MCF 10A (cell line): ENCODE measurements around the gene NEU2. TPM values are rescaled to one million over a fixed set of nuclear protein-coding genes. Genes with fewer than 3 reads are reported as not detected.
A peak's percentile ranks its signal among the peaks of the same experiment; 100 is the strongest.

ENCODE experiments used
- BruUV-seq: library from RNA; stranded (reverse); fragments of 400-500 nt; replicated peaks from 2 replicates; lab custom pipeline; 2021; lab: Mats Ljungman, UMichigan
- CTCF ChIA-PET: fragments of 300-600 bp; sonication (Branson Sonifier 250); formaldehyde crosslinking; extraction: SDS; loops from one replicate; lab custom pipeline; 2021; ENCODE audit warnings: antibody characterized with exemption, inconsistent platforms; lab: Yijun Ruan, JAX
- POLR2A ChIA-PET: fragments of 300-600, 350-650 bp; sonication (Branson Sonifier 250); formaldehyde crosslinking; extraction: SDS; loops from one replicate; lab custom pipeline; 2020; ENCODE audit warnings: antibody characterized with exemption, inconsistent platforms; lab: Yijun Ruan, JAX
- DNase-seq: peaks from one replicate; pipeline ENCODE4 v3.0.0-alpha.2; 2018; ENCODE audit not compliant: unreplicated experiment
- H3K27ac Mint-ChIP-seq: one replicate; pipeline ENCODE4 v1.8.0; 2022; ENCODE audit warnings: mild to moderate bottlenecking, low read depth, mixed read lengths; ENCODE audit not compliant: unreplicated experiment
- H3K27me3 Mint-ChIP-seq: one replicate; pipeline ENCODE4 v1.8.0; 2022; ENCODE audit warnings: mixed read lengths; ENCODE audit not compliant: insufficient read depth, unreplicated experiment
- H3K36me3 Mint-ChIP-seq: one replicate; pipeline ENCODE4 v1.8.0; 2022; ENCODE audit warnings: mild to moderate bottlenecking, moderate library complexity, mixed read lengths; ENCODE audit not compliant: insufficient read depth, unreplicated experiment
- H3K4me1 Mint-ChIP-seq: one replicate; pipeline ENCODE4 v1.8.0; 2022; ENCODE audit warnings: mixed read lengths; ENCODE audit not compliant: insufficient read depth, unreplicated experiment
- H3K4me3 Mint-ChIP-seq: one replicate; pipeline ENCODE4 v1.8.0; 2022; ENCODE audit warnings: mild to moderate bottlenecking, moderate library complexity, mixed read lengths; ENCODE audit not compliant: unreplicated experiment
- H3K9me3 Mint-ChIP-seq: one replicate; pipeline ENCODE4 v1.8.0; 2022; ENCODE audit warnings: mixed read lengths; ENCODE audit not compliant: unreplicated experiment
- intact Hi-C: fragments of 100-400 bp; cut with micrococcal nuclease; formaldehyde crosslinking; loops from 2 replicates; pipeline ENCODE4 v1.14.1; 2022
- total RNA-seq: library from RNA; stranded (reverse); gene quantifications from 2 replicates; pipeline ENCODE4 v1.2.3, GENCODE V29; 2022
- TF ChIP-seq, protein P1 (sequence below): fragments of 200-600 bp; IDR thresholded peaks from one replicate; pipeline ENCODE4 v1.8.0; 2022; ENCODE audit warnings: antibody characterized with exemption, mild to moderate bottlenecking; ENCODE audit not compliant: unreplicated experiment

The NEU2 gene
- total RNA-seq, 1 experiment from 2014 or later = not detected

DNA sequence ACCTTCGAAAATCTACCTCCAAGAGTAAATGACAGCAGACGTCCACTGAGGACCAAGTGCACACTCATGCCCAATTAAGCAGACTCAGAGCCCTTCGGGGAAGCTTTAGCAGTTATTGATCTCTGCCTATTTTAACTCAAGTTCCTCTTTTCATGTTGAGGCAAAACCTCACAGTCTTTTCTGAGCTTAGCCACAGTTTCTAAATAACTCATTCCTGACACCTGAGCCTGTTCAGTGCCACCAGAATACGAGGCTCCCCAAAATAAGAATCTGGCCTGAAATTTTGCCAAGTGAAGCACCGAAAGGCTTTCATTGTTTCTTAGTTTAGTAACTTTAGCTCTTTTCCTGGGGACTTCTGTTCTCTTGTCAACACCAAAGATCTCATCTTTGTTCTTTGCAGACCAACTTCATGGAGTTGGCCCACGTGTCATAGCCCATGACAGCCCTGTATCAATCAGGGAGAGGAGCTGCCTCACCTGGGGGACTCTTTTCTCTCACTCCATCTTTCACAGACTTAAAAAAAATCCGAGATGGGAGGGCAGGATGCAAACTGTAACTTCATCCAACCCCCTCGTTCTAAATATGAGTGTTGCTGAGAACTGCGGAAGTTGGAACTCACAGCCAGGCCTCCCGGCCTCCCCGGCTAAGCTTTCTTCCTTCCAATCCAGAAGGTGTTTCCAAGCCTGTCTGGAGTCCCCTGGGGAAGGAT, 49.9 kb downstream of the NEU2 start:
- BruUV-seq = no TSS peak

DNA sequence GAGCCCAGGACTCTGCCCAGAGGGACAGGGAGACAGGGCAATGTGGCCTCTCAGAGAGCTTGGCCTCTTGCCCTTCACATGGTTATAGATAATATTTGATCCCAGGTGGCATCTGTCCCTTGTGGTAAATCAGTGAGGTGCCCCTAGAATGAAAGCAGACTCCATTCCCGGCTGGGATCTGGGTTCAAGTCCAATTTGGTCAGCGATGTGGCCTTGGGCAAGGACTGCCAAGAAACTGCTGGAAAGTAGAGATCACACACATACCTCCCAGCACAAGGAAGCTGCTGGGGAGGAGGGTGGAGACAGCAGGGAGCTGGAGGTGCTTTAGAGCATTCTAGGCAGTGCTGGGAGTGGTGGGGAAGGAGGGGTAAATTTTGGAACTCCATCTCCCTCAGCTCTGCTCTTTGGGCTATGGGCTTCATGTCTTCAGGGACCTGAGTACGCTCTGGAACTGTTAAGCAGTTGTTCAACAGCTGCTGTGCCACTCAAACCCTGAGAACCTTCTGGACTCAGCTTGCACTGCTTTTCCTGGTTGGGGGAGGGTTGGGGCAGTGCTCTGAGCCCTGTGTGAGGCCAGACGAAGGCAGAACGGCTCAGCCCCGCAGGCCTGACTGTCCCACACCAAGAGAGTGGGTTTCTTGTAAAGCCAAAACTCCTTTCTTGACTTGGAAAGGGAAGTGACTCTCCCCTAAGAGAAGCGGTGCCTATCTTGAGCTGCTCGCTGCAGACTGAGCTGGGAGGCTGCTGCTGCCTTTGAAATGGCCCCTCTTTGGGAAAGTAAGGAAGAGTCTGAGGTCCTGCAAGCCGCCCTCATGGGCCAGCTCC, 50.7 kb downstream of the NEU2 start:
- no peak overlapping the region for H3K4me3 Mint-ChIP-seq
- TF ChIP-seq, protein P1, sequence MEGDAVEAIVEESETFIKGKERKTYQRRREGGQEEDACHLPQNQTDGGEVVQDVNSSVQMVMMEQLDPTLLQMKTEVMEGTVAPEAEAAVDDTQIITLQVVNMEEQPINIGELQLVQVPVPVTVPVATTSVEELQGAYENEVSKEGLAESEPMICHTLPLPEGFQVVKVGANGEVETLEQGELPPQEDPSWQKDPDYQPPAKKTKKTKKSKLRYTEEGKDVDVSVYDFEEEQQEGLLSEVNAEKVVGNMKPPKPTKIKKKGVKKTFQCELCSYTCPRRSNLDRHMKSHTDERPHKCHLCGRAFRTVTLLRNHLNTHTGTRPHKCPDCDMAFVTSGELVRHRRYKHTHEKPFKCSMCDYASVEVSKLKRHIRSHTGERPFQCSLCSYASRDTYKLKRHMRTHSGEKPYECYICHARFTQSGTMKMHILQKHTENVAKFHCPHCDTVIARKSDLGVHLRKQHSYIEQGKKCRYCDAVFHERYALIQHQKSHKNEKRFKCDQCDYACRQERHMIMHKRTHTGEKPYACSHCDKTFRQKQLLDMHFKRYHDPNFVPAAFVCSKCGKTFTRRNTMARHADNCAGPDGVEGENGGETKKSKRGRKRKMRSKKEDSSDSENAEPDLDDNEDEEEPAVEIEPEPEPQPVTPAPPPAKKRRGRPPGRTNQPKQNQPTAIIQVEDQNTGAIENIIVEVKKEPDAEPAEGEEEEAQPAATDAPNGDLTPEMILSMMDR = no peak
- H3K36me3 Mint-ChIP-seq = no peaks in the 10 kb centered on the region
- ChIA-PET POLR2A (no interaction called here), CTCF (interaction anchor here (0.5 to 1.1 kb wide), 2 partner anchors 29 to 1071 kb away, joined by 3 to 6 read pairs; no protein-coding TSS in a partner anchor)
- no peaks in the 10 kb centered on the region for H3K9me3 Mint-ChIP-seq
- no peak overlapping the region for H3K27ac Mint-ChIP-seq
- H3K27me3 Mint-ChIP-seq = no peaks in the 10 kb centered on the region
- DNase-seq = no peak
- peaks cover 4% of the 10 kb centered on the region for H3K4me1 Mint-ChIP-seq
- BruUV-seq = no TSS peak
- intact Hi-C loops = no loop called here

More for the DNA sequence above, 49.9 kb downstream of the NEU2 start:
- Mint-ChIP-seq H3K4me1 (peaks cover 4% of the 10 kb centered on the region), H3K27me3 (no peaks in the 10 kb centered on the region), H3K9me3 (no peaks in the 10 kb centered on the region), H3K27ac (no peak overlapping the region), H3K36me3 (no peaks in the 10 kb centered on the region), H3K4me3 (no peak overlapping the region)
- intact Hi-C loops = no loop called here
- ChIA-PET POLR2A (no interaction called here), CTCF (interaction anchor here (1.1 kb wide), 1 partner anchor 28 kb away, joined by 6 read pairs; no protein-coding TSS in a partner anchor)
- TF ChIP-seq, protein P1 = no peak
- DNase-seq = no peak

DNA sequence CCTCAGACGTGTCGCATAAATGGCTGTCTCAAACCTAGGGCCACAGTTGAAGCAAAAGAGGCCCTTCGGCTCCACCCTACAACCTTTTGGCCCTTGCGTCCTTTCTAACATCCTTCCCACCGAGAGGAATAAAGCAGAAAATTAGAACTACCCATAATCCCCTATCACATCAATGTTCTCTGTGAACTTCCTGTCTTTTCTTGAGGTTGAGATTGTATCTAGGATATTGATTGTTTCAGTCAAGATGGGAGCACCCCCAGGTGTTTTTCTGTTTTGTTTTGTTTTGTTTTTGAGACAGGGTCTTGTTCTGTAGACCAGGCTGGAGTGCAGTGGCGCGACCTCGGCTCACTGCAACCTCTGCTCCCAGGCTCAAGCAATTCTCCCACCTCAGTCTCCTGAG, 51.3 kb downstream of the NEU2 start:
- no peak overlapping the region for H3K4me3 Mint-ChIP-seq
- intact Hi-C loops = no loop called here
- H3K27me3 Mint-ChIP-seq = no peaks in the 10 kb centered on the region
- no peaks in the 10 kb centered on the region for H3K36me3 Mint-ChIP-seq
- peaks cover 4% of the 10 kb centered on the region for H3K4me1 Mint-ChIP-seq
- H3K27ac Mint-ChIP-seq = no peak overlapping the region
- H3K9me3 Mint-ChIP-seq = no peaks in the 10 kb centered on the region
- BruUV-seq = no TSS peak
- DNase-seq = no peak
- ChIA-PET POLR2A (no interaction called here), CTCF (no interaction called here)
- TF ChIP-seq, protein P1 = no peak

DNA sequence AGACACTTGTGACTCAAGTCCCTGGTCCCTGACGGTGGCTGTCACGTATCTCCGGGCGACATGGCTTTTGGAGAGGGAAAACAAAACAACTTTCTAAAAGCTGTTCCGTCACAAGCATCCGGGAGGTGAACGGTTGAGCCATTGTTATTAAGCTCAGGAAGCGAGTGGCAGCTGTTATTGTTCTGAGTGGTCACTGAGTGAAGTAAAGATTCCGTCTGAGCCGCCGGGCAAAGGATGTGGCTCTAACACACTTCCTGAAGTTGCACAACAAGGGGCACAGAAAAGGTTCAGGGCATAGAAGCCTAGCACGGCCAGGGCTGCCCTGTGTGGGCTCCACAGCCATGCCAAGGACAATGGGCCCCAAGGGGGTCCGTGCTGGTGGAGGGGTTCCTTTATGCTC, 52.0 kb downstream of the NEU2 start:
- ChIA-PET POLR2A (no interaction called here), CTCF (no interaction called here)
- intact Hi-C loops = no loop called here

More for the DNA sequence above, 52.0 kb downstream of the NEU2 start:
- H3K27ac Mint-ChIP-seq = no peak overlapping the region
- peaks cover 4% of the 10 kb centered on the region for H3K4me1 Mint-ChIP-seq
- no peaks in the 10 kb centered on the region for H3K36me3 Mint-ChIP-seq
- no TSS peak for BruUV-seq
- H3K9me3 Mint-ChIP-seq = no peaks in the 10 kb centered on the region
- TF ChIP-seq, protein P1 = no peak
- peak; percentile 45 for DNase-seq
- H3K27me3 Mint-ChIP-seq = no peaks in the 10 kb centered on the region
- H3K4me3 Mint-ChIP-seq = no peak overlapping the region
